GM12875 (cell line): ENCODE results near the gene NLGN3.

ENCODE experiments used
- H3K4me3 ChIP-seq: one replicate; pipeline ENCODE4 v1.5.1; 2011; ENCODE audit warnings: low read depth, low read length, control low read depth
- CTCF ChIP-seq: IDR thresholded peaks from 2 replicates; pipeline ENCODE4 v1.5.1; 2011; ENCODE audit warnings: low read depth, mild to moderate bottlenecking, control low read depth, inconsistent platforms, low read length, moderate library complexity, borderline replicate concordance; ENCODE audit not compliant: insufficient read depth

Gene NLGN3

GRCh38 chrX:71143508-71143907, 1.1 kb upstream of the NLGN3 start:
- no peak overlapping the region for H3K4me3 ChIP-seq
- no peak for TF ChIP-seq CTCF

DNA sequence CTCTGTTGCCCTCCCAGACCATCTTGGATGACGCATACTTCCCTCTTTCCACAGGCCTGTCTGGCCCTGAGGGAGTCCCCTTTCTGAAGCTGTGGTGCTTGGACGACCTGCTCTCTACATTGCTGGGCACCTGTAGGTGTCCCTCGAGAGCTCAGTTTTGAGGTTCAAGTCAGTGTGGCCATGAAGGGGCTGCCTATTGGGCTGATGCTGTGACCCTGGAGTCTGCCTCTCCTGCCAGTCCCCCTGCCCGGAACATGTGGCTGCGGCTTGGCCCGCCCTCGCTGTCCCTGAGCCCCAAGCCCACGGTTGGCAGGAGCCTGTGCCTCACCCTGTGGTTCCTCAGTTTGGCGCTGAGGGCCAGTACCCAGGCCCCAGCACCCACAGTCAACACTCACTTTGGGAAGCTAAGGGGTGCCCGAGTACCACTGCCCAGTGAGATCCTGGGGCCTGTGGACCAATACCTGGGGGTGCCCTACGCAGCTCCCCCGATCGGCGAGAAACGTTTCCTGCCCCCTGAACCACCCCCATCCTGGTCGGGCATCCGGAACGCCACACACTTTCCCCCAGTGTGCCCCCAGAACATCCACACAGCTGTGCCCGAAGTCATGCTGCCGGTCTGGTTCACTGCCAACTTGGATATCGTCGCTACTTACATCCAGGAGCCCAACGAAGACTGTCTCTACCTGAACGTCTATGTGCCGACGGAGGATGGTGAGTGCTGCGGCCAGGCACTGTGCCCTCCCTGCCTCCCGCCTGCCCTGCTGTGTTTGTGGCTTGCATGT, 3.0 kb downstream of the NLGN3 start:
- no peak overlapping the region for H3K4me3 ChIP-seq
- TF ChIP-seq CTCF, result no peak

DNA sequence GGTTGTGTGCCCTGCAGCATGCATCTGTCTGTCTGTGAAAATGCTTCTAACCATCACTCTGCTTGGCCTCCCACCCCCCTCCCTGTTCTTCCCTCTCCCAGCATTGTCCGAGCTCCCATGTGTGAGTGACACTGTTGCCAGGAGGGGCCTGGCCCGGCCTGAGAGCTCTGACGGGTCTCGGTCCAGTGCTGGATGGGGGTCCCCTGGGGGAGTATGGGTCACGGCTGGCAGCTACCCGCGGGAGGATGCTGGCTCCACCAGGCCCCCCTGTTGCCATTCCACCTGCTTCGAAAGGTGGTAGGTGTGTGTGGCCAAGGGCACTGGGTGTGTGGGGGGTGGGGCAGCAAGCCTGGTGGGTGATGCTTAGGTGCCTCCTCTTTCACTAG, 3.6 kb downstream of the NLGN3 start:
- H3K4me3 ChIP-seq, result no peak overlapping the region

GRCh38 chrX:71151366-71151765, 6.7 kb downstream of the NLGN3 start:
- no peak overlapping the region for H3K4me3 ChIP-seq
- TF ChIP-seq CTCF, result no peak

More for the DNA sequence above, 3.6 kb downstream of the NLGN3 start:
- no peak for TF ChIP-seq CTCF

DNA sequence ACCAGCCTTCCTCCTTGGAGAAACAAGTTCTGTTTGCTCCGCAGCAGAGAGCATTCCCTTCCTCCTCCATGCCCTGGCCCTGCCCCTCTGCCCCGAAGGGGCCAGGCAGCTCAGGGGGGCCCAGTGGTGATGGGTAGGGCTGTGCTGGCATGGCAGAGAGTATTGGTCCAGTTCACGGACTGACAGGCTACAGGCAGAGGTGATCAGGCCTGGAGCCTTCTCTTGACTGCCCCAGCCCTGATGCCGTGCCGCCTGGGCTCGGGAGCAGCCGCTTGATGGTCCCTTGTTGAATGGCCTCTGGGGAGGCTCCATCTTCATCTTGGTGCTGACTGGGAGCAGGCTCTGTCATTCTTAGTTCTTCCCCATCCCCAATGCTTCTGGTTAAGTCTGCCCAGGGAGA, 9.6 kb downstream of the NLGN3 start:
- TF ChIP-seq CTCF, result no peak

GRCh38 chrX:71154641-71155040, 10.0 kb downstream of the NLGN3 start:
- no peak overlapping the region for H3K4me3 ChIP-seq
- no peak for TF ChIP-seq CTCF

More for the DNA sequence above, 9.6 kb downstream of the NLGN3 start:
- H3K4me3 ChIP-seq, result no peak overlapping the region

GRCh38 chrX:71158603-71159002, 14.0 kb downstream of the NLGN3 start:
- no peak for TF ChIP-seq CTCF
- H3K4me3 ChIP-seq, result no peak overlapping the region
